HCT116 (cell line): Measurements from ENCODE around the gene ARHGEF25.

Source experiments
- CBX3 ChIP-seq: IDR thresholded peaks from 2 replicates; pipeline ENCODE4 v1.6.1; 2012; ENCODE audit warnings: low read depth
- CTCF ChIP-seq, 3 experiments: fragments of 200-600 bp in 1 of 3; sonication (generic) in 1 of 3; IDR thresholded peaks in 2 of 3; conservative IDR thresholded peaks in 1 of 3; 2 replicates each; pipeline ENCODE4 v1.5.1; 2012 to 2017; ENCODE audit warnings: low read depth in 2 of 3, low read length in 2 of 3, antibody characterized with exemption in 1 of 3, borderline replicate concordance in 1 of 3, control low read depth in 1 of 3, mild to moderate bottlenecking in 1 of 3, mixed read lengths in 1 of 3, mixed run types in 1 of 3, moderate library complexity in 1 of 3; ENCODE audit not compliant: insufficient read depth in 1 of 3
- EZH2 ChIP-seq: fragments of 200-600 bp; sonication (generic); IDR thresholded peaks from 2 replicates; pipeline ENCODE4 v1.6.1; 2017; ENCODE audit warnings: antibody characterized with exemption, mixed run types
- EZH2phosphoT487 ChIP-seq: fragments of 200-600 bp; IDR thresholded peaks from 2 replicates; pipeline ENCODE4 v1.6.1; 2018; ENCODE audit warnings: antibody characterized with exemption, borderline replicate concordance
- FOSL1 ChIP-seq: IDR thresholded peaks from 2 replicates; pipeline ENCODE4 v1.6.1; 2012; ENCODE audit warnings: low read depth
- MAX ChIP-seq: IDR thresholded peaks from 2 replicates; pipeline ENCODE4 v1.6.1; 2012
- POLR2A ChIP-seq: IDR thresholded peaks from 2 replicates; pipeline ENCODE4 v1.7.0; 2011; ENCODE audit warnings: borderline replicate concordance; ENCODE audit not compliant: insufficient read depth, insufficient read length; ENCODE audit errors: extremely low read depth
- POLR2AphosphoS5 ChIP-seq: IDR thresholded peaks from 2 replicates; pipeline ENCODE4 v1.6.1; 2011; ENCODE audit warnings: mild to moderate bottlenecking, low read depth, low read length, moderate library complexity
- REST ChIP-seq: IDR thresholded peaks from 2 replicates; pipeline ENCODE4 v1.6.1; 2012; ENCODE audit warnings: low read depth
- SP1 ChIP-seq: IDR thresholded peaks from 2 replicates; pipeline ENCODE4 v1.6.1; 2012; ENCODE audit warnings: low read depth
- TCF7L2 ChIP-seq: IDR thresholded peaks from 2 replicates; pipeline ENCODE4 v1.7.0; 2011; ENCODE audit warnings: borderline replicate concordance, inconsistent platforms; ENCODE audit not compliant: insufficient read depth, insufficient read length; ENCODE audit errors: extremely low read depth
- ZFX ChIP-seq: fragments of 450-650 bp; IDR thresholded peaks from 2 replicates; pipeline ENCODE4 v1.6.1; 2017
- ZNF274 ChIP-seq: fragments of 200-500 bp; sonication (Bioruptor generic); IDR thresholded peaks from 2 replicates; pipeline ENCODE4 v1.6.1; 2014; ENCODE audit warnings: mild to moderate bottlenecking, low read depth, low read length, inconsistent platforms

DNA sequence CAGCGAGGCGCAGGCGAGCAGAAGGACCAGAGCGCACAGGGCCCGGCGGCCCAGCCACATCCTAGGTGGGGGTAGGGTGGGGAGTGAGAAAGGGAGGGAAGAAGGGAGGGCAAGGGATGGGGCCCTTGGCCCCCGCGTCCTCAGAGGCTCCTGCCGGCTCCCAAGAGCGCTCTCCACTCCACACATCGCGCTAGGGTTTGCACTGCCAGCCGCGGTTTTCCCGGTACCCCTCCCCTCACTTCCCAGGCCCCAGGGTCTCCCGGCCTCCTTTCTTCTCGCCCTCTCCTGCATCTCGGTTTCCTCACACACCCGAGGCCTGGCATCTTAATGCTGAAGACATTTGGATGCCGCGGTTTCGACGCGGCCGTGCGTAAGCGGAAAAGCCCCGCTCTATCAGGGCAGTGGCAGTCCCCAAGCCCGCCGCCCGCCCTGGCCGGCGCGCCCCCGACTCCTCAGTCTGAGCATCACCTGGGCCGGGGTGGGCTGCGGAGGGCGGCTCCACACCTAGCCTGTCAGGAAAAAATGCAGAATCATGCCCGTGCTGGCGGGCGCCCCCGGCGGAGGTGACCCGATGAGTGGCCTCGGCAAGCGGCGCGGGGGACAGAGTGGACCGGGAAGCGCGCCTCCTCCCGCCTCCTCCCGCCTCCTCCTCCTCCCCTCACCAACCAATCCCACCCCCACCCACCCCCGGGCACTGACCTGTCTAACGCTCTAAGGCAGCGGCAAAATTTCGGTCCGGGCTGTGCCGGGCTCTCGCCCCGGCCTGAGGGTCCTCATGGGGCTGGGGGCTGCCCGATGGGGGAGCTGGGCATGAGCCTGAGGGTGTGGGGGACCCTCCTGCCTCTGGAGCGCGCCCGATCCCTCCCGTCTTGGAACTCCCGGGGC lies 21.1 kb downstream of the ARHGEF25 start:
- TF ChIP-seq ZNF274 (no peak), SP1 (no peak), CTCF (IDR thresholded peaks at IDR 0.05 in 2 of 3, conservative IDR thresholded peaks at IDR 0.05 in 1 of 3; ENCODE audit: borderline replicate concordance in 1 of 3, insufficient read depth in 1 of 3, low read depth in 2 of 3, low read length in 2 of 3) (no peak), MAX (no peak), POLR2A (no peak), POLR2AphosphoS5 (no peak; the same call in 1 of the 2 replicates), EZH2 (no peak), EZH2phosphoT487 (no peak), ZFX (0 out of 2 replicates have a peak, but pooled peaks have one; percentile 41), FOSL1 (no peak), REST (no peak), TCF7L2 (no peak), CBX3 (no peak)
